Activated naive CD4-positive, alpha-beta T cell treated with Interleukin-2 at 50 U/mL for 16 hours (primary cell): ENCODE data around the gene SMARCAL1.

Source experiments
- DNase-seq: peaks from one replicate; pipeline ENCODE4 v3.0.0-alpha.2; 2020

The SMARCAL1 gene

GRCh38 chr2:216428618-216429350 is 16.5 kb downstream of the SMARCAL1 start:
- no peak for DNase-seq

DNA sequence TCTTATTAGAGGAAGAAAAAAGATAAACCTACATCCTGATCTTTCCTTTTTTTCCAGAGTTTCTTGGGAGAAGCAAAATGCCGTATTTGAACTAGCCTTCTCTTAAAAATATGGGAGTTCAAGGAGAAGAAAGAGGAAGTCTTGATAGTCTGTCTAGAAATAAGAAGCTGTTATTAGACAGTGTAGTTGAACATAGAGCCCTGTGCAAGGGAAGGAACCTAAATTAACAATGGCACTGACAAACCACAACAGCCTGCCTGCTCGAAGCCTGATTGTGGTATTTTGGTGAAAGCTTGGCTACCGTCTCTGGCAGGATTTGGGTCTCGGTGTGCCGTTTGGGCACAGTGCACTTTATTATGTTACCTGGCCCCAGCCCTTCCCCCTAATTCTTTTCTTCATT is 17.1 kb downstream of the SMARCAL1 start:
- DNase-seq = no peak

GRCh38 chr2:216430811-216431530 is 18.7 kb downstream of the SMARCAL1 start:
- no peak for DNase-seq

GRCh38 chr2:216431531-216431856 is 19.2 kb downstream of the SMARCAL1 start:
- no peak for DNase-seq

- no peak for DNase-seq
These were observed 24.1 kb downstream of the SMARCAL1 start for GRCh38 chr2:216436383-216436782.

- no peak for DNase-seq
These were observed 29.2 kb downstream of the SMARCAL1 start for GRCh38 chr2:216441308-216442010.

- no peak for DNase-seq
These were observed 33.2 kb downstream of the SMARCAL1 start for GRCh38 chr2:216445501-216445900.

DNA sequence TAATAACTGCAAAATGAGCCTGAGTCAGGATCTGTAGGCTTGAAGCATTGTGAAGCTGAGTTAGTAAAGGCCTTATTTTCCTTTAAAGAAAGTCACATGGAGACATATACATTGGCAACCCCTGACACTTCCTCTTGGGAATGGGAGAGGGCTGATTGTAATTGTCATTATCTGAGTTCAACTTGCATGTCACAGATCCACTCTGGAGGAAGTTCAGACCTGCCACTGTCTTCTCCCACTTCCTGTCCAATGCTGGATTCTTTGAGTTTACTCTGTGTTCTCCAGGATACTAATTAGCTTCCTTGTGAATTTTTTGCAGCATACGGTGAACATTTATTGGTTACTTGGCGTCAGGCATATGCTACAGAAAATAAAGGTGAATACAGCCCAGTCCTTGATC is 34.1 kb downstream of the SMARCAL1 start:
- no peak for DNase-seq

DNA sequence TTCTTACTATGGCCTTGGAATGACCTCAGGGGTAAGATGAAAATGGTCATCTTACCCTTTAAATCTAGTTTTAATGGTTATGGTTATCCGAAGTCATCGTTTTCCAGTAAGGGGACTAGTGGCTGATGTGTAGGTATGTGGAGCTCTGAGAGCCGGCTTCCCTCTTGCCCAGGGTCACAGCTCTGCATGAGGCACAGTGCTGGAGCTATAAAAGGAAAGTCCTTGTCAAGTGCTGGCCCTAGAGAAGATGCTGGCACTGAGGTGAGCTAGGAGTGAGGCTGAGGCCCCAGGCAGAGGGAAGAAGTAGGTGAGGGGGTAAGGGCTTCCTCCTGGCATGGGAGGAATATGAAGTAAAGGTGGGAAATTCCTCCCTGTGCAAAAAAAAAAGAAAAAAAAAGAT is 35.0 kb downstream of the SMARCAL1 start:
- no peak for DNase-seq

DNA sequence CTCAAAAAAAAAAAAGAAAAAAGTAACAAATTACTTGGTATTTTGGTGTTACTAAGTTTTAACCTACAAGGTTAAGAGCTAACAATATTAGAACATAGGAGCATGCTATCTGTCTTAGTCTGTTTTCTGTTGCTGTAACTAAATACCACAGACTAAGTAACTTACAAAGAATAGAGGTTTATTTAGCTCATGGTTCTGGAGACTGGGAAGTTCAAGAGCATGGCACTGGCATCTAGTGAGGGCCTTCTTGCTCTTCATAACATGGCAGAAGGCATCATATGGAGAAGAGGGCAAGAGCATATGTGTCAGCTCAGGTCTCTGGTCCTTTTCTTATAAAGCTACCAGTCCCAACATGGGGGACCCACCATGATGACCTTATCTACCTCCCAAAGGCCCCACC is 36.5 kb downstream of the SMARCAL1 start:
- DNase-seq = no peak

DNA sequence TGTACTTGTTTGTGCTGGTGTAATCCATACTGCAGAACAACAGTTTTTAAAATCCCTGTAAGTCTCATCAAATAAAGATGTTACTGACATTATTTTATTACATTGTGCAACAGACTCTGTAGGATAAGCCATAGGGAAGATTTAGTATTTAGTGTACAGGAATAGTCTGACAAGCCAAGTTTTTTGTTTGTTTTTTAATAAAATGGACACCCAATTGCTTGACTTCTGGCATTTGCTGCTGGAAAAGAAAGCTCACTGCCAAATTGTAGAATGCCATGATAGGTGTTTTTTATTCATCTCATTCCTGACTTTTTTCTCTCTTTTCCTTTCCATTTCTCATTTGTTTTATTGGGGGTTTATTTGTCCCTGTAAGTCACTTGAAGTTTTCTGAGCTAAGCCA is 38.1 kb downstream of the SMARCAL1 start:
- DNase-seq = no peak

- DNase-seq = no peak
These were observed 38.5 kb downstream of the SMARCAL1 start for GRCh38 chr2:216450784-216451183.

DNA sequence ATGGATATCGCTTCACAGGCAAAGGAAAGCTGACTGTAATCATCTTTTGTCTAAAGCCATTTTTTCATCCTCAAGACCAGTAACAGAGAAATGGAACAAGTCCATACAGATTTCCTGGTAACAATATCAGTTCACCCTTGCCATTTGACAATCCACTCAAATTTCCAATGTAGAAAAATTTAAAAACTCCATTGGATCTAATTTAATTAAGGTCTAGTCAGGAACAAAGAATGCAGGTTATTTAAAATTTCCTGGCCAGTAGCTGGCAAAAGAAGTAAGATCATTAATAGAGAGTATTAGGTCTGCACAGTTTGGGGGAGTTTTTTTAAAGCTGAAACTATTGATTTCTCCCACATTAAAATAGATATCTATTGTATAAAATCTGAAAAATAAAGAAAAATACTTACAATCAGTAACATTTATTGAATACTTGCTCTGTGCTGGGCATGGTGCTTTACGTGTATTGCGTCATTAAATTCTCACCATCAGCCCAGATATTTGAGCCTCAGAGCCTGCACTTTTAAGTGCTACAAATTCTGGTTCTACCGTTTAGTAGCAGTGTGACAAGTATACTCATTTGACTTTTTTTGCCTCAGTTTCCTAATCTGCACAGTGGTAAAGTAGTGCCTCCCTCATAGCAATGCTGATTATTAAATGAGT is 41.8 kb downstream of the SMARCAL1 start:
- DNase-seq = no peak

DNA sequence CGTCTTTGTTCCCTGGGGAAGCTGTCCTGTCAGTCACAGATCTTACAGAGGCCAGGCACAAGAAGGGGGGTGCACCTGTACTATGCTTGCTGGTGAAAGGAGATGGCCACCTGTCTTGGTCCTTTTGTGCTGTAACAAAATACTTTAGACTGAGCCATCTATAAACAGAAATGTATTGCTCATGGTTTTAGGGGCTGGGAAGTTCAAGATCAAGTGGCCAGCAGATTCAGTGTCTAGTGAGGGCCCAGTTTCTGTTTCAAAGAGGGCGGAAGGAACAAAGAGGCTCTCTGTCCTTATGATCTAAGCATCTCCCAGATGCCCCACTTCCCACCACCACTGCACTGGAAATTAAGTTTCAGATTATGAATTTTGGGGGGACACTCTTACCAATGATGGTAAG is 50.9 kb downstream of the SMARCAL1 start:
- no peak for DNase-seq

DNA sequence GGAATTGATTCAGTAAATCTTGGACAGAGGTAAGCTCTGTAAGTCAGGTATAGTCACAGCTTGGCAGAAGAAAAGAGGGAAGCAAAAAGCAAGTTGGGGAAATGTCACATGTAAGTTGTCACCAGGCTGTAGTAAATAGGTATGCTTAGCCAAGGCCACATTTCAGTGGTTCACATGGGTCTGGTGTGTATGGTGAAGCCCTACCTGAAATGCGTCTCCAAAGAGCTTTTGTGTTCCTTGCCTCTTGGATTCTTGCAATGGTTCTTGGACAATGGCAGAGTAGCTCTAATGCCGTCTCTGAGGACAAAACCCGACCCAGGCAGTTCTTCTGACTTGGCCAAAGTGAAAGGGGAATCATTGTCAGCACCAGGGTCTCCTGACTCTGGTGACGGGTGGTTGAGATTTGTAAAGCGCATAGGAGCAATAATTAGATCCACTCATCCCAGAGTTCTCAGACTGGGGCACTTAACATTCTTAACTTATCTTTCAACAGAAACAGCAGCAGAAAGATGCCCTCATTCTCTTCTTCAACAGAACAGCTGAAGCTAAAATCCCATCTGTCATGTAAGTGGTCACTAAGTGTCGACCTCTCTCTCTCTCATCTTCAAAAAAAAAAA is 51.9 kb downstream of the SMARCAL1 start:
- DNase-seq = no peak

DNA sequence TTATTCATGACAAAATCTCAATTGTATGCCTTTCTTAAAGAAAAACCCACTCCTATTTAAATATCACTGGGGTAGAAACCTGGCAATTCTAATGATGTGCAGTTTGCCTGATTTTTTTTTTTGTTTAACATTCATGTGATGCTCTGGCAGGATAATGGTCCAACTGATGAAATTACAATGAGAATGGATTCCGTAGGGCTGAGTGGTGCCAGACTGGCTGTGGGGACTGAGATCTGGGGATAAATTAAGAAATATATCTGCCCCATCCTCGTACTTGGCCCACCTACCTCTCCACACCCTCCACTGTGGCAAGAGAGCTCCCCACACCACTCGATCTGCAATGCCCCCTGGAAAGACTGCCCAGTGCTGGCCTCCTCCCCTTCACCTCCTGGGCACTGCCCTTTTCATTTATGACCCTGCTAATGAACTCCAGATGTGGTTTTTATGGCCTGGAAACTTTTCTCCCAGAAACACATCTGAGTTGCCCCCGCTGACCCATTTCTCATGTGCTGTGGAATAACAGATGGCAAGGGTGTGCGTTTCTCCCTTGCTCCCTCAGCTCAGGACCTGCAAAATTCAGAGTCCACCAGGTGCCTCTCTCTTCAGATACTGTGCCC is 53.4 kb downstream of the SMARCAL1 start:
- DNase-seq = no peak

- no peak for DNase-seq
These were observed 55.6 kb downstream of the SMARCAL1 start for GRCh38 chr2:216467845-216468244.

DNA sequence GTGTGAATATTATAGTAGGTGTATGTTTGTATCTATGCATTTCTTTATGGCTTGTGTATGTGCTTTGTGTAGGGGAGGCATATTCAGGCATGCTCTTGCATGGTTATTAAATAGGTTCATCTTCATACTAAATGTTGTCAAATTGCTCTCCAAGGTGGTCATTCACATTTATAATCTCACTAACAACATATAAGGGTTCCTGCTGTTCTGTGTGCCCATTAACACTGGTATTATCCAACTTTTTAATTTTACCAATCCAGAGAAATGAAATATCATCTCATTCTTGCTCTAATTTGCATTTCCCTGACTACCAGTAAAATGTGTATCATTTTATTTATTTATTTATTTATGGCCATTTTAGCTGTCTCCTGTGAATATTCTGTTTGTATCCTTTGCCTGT is 57.4 kb downstream of the SMARCAL1 start:
- no peak for DNase-seq

DNA sequence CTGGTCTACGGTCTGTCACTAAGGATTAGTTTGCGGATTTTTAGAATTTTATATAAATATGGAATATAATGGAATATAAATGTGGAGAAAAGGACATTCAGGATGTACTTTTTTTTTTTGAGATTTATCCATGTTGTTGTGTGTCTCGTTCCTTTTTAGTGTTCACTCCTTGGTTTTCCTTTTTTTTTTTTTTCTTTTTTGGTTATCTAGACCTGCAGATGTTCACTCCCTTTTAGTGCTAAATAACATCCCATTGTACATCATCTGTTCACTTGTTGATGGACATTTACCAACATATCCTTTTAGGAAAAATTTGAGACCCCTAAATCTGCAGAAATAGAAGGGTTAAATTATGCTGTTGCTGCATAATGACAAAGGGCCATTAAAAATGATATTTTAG is 60.9 kb downstream of the SMARCAL1 start:
- DNase-seq = no peak

- DNase-seq = no peak
These were observed 62.8 kb downstream of the SMARCAL1 start for GRCh38 chr2:216474925-216475670.

DNA sequence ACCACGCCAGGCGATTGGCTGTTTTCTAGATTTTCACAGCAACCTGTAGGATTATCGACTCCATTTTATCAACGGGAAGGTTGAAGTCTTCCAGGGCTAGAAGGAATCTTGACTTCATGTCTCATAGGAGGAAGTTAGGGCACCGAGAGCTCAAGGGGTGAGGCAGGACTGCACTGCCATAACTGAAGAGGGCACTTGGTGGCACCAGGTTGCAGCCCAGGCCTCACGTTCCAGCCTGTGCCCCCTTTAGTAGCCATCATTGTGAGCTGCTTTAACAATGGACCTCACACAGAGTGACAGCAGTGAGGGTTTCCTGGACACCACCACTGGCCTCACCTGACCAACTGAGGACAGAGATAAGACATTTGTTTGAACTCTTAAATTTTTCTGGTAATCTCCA is 63.5 kb downstream of the SMARCAL1 start:
- DNase-seq = no peak
